ENCODE measurements around the gene SIX2. TPM values are rescaled to one million over a fixed set of nuclear protein-coding genes. Genes with fewer than 3 reads are reported as not detected.

SIX2 gene
- total RNA-seq, 1 donor from 2014 or later = 13.8 TPM

DNA sequence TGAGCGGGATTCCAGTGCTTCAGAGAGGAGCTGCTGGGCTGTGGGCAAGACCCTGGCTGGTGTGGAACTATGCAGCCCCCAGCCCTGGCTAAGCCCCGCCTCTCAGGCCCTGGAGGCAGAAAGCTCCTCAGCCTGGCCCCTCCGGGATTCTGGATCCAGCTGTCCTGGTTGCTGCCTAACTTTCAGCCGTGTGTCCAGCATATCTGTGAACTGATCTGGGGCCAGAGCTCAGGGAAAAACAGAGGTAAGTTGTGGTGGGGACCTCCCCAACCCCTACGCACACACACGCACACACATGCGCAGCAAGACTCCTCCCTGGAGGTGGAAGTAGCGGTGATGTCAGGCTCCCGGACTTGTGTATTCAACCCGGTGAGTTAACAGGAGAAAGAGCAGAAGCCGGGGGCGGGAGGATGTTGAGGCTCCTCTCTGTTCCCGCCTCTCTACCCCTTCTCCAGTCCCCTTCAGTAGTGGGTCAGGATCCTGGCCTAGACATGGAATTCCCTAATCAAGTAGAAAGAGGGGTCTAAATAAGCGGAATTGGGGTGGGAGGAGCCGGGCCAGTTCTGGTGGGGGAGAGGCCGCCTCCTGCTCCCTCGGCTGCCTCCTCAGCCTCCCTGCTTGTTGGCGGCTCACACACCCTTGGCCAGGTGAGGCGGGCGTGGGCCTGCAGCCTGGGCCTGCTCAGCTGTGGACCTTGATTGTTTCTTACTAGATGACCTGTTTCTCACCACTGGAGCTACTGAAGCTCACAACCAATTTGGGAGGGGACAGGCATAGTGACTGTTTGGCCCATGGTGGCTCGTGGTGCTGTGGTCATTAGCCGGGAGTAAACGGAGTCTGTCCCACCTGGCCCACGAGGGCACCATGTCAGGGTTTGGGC, 33.4 kb downstream of the SIX2 start:
- no peak for DNase-seq (ENCODE audit: extremely low spot score, unreplicated experiment)
- no peak overlapping the region for H3K27ac Mint-ChIP-seq
- TF ChIP-seq, protein P1, sequence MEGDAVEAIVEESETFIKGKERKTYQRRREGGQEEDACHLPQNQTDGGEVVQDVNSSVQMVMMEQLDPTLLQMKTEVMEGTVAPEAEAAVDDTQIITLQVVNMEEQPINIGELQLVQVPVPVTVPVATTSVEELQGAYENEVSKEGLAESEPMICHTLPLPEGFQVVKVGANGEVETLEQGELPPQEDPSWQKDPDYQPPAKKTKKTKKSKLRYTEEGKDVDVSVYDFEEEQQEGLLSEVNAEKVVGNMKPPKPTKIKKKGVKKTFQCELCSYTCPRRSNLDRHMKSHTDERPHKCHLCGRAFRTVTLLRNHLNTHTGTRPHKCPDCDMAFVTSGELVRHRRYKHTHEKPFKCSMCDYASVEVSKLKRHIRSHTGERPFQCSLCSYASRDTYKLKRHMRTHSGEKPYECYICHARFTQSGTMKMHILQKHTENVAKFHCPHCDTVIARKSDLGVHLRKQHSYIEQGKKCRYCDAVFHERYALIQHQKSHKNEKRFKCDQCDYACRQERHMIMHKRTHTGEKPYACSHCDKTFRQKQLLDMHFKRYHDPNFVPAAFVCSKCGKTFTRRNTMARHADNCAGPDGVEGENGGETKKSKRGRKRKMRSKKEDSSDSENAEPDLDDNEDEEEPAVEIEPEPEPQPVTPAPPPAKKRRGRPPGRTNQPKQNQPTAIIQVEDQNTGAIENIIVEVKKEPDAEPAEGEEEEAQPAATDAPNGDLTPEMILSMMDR (conservative IDR thresholded peaks at IDR 0.05) = no peak

DNA sequence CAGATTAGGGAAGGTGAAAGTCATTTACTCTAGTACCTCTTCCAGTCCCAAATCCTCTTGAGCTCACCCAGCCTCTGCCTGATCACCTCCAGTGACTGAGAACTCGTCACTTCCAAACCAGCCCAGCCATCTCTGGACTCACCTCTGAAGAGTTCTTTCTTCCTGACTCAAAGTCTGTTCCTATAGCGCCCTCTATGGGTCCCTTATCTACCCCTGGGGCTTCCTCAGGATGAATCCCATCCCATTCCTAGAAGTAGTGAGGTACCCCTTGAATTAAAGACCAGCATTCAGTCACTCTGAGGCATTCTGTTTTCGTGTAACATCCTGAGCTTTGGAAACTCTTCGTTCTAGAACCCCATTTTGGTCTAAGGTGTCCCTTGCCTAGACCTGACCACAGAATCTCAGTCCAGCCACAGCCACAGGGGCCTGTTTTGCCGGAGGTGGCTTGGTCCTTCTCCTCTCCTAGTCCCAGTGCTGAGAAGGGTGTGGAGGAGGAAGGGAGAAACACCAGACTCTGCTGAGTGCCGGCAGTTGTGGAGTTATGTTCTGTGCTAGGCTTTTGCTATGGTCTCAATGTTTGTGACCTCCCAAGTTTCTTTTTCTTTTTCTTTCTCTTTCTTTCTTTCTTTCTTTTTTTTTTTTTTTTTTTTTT, 35.1 kb downstream of the SIX2 start:
- Mint-ChIP-seq H3K36me3 (no peaks in the 10 kb centered on the region), H3K4me1 (ENCODE audit: unreplicated experiment) (peaks cover 5% of the 10 kb centered on the region), H3K4me3 (no peak overlapping the region), H3K27me3 (peaks cover 48% of the 10 kb centered on the region), H3K9me3 (no peaks in the 10 kb centered on the region), H3K27ac (no peak overlapping the region)
- DNase-seq (ENCODE audit: extremely low spot score, unreplicated experiment) = no peak
- TF ChIP-seq, protein P1 (conservative IDR thresholded peaks at IDR 0.05) = peak; percentile 60

More for the DNA sequence above, 33.4 kb downstream of the SIX2 start:
- Mint-ChIP-seq H3K4me1 (ENCODE audit: unreplicated experiment) (peaks cover 5% of the 10 kb centered on the region), H3K27me3 (peaks cover 45% of the 10 kb centered on the region), H3K4me3 (no peak overlapping the region), H3K9me3 (no peaks in the 10 kb centered on the region), H3K36me3 (no peaks in the 10 kb centered on the region)

DNA sequence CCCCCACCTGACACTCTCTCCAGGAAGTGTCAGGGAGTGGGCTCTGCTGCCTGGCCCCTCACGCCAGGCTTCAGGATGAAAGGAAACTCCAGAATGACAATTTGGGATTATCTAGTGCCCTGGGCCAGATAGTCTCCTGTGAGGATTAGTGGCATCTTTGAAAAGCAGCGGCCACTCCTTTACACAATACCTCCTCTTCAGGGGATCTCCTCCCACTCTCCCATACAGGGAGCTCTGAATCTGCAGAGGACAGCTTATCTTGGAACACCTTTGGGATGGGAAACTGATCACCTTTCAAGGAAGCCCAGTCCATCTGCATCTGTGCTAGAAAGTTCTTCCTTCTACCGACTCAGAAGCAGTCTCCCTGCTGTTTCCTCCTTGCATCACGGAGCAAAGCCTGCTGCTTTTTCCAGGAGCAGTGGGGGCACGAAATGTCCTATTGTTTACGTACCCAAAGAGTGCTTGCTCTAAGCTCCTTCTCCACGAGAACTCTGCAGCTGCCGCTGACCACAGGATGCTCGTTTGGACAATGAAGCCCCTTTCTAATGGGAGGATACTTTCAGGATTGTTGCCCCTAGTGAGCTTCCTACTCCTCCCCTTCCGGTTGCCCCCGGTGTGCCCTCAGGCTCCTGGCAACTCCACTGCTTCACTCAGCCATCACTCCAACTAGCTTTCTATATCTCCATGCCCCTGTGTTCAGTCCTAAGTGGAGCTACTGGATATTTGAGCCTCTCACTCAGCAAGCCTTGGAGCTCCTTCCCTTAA, 36.3 kb downstream of the SIX2 start:
- Mint-ChIP-seq H3K4me1 (ENCODE audit: unreplicated experiment) (peaks cover 5% of the 10 kb centered on the region), H3K36me3 (no peaks in the 10 kb centered on the region), H3K27me3 (peaks cover 47% of the 10 kb centered on the region)

DNA sequence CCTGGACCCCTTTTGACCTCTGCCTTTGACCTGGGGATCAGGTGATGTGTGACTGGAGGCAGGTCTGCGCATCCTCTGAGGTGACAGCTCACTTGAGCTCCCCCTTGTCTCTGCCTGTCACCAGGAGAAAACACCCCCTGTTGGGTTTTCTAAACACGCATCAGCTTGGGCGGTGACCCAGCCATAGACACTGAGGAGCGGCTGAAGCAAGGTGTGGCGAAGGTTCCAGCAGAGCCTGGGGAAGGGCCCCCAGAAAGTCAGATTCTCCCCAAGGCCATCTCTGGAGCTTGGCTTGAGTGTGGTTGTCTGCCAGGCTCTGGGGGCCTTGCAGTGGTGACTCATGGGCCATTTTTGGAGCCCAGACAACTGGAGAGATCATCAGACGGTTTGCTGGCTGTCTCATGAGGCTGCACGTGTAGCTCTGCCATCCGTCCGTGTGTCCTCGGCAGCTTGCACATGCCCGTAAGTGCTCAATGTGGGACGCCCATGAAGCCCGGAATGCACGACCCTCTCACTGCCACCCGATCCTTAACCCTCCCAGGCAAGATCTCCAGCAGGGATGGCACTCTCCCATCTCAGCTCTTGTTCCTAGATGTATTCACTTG, 38.3 kb downstream of the SIX2 start:
- peaks cover 5% of the 10 kb centered on the region for H3K4me1 Mint-ChIP-seq (ENCODE audit: unreplicated experiment)

More for the DNA sequence above, 36.3 kb downstream of the SIX2 start:
- Mint-ChIP-seq H3K9me3 (no peaks in the 10 kb centered on the region), H3K4me3 (no peak overlapping the region), H3K27ac (no peak overlapping the region)
- TF ChIP-seq, protein P1 (conservative IDR thresholded peaks at IDR 0.05) = no peak
- no peak for DNase-seq (ENCODE audit: extremely low spot score, unreplicated experiment)

More for the DNA sequence above, 38.3 kb downstream of the SIX2 start:
- Mint-ChIP-seq H3K36me3 (no peaks in the 10 kb centered on the region), H3K27ac (no peak overlapping the region), H3K27me3 (peaks cover 54% of the 10 kb centered on the region), H3K9me3 (no peaks in the 10 kb centered on the region), H3K4me3 (no peak overlapping the region)
- TF ChIP-seq, protein P1 (conservative IDR thresholded peaks at IDR 0.05) = no peak
- no peak for DNase-seq (ENCODE audit: extremely low spot score, unreplicated experiment)

All from type B pancreatic cell (in vitro differentiated cells).